GM23248 (cell line): Measurements from ENCODE around the gene CHRD.

Experiments
- EZH2 ChIP-seq: fragments of 200-600 bp; sonication (generic); IDR thresholded peaks from 2 replicates; pipeline ENCODE4 v1.6.1; 2018; ENCODE audit warnings: antibody characterized with exemption, mild to moderate bottlenecking; ENCODE audit not compliant: insufficient read depth, poor library complexity, severe bottlenecking
- EZH2phosphoT487 ChIP-seq: fragments of 200-600 bp; sonication (generic); IDR thresholded peaks from 2 replicates; pipeline ENCODE4 v1.6.1; 2018; ENCODE audit warnings: antibody characterized with exemption, moderate library complexity, mild to moderate bottlenecking, low read depth; ENCODE audit not compliant: insufficient read depth

DNA sequence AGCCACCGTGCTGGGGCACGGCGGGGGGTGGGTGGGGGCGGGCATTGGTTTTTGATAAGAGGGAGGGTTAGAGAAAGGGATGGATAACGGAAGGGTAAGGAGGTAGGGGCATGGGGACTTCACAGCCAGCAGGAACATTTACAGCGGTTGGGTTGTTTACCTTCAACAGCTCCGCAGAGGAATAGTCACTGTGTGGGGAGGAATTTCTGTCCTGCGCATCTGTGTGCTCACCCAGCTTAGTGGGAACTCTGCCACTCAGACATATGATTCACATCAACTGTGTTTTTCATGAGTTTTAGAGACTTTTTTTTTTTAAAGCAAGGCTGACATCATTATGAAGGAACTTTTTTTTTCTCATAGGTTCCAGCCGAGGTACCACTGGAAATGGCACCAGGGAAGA lies 19.6 kb downstream of the CHRD start:
- TF ChIP-seq EZH2 (no peak), EZH2phosphoT487 (no peak)
